SK-N-MC (cell line): ENCODE data around the gene KRTAP5-1.

ENCODE experiments used
- DNase-seq: peaks from one replicate; pipeline ENCODE4 v3.0.0-alpha.2; 2011; ENCODE audit warnings: low read depth, low spot score
- H3K27ac ChIP-seq: fragments of 200-600 bp; sonication (generic); 2 replicates; pipeline ENCODE4 v1.5.1; 2016; ENCODE audit warnings: mixed run types
- H3K36me3 ChIP-seq: fragments of 200-600 bp; sonication (generic); 2 replicates; pipeline ENCODE4 v1.6.1; 2017; ENCODE audit warnings: antibody characterized with exemption, low read length, mixed read lengths; ENCODE audit not compliant: insufficient read depth
- H3K4me3 ChIP-seq: fragments of 200-600 bp; sonication (generic); 2 replicates; pipeline ENCODE4 v1.5.1; 2016
- H3K9ac ChIP-seq: fragments of 200-600 bp; sonication (generic); 2 replicates; pipeline ENCODE4 v1.8.0; 2017; ENCODE audit warnings: mixed run types, mixed read lengths; ENCODE audit not compliant: insufficient read length
- H3K9me3 ChIP-seq: fragments of 200-600 bp; sonication (generic); 2 replicates; pipeline ENCODE4 v1.6.1; 2017; ENCODE audit warnings: low read depth, mild to moderate bottlenecking, antibody characterized with exemption, low read length, moderate library complexity, mixed read lengths
- EZH2 ChIP-seq: fragments of 200-600 bp; sonication (generic); IDR thresholded peaks from one replicate; pipeline ENCODE4 v1.6.1; 2017; ENCODE audit warnings: antibody characterized with exemption
- FOXP2 ChIP-seq: optimal IDR thresholded peaks from 2 replicates; pipeline ENCODE3; 2011; ENCODE audit warnings: mild to moderate bottlenecking, moderate library complexity; ENCODE audit not compliant: insufficient read depth; ENCODE audit errors: extremely low read length, control extremely low read depth
- POLR2AphosphoS5 ChIP-seq: IDR thresholded peaks from 2 replicates; pipeline ENCODE4 v1.6.1; 2012; ENCODE audit warnings: mild to moderate bottlenecking, low read depth, low read length, borderline replicate concordance

KRTAP5-1 gene

DNA sequence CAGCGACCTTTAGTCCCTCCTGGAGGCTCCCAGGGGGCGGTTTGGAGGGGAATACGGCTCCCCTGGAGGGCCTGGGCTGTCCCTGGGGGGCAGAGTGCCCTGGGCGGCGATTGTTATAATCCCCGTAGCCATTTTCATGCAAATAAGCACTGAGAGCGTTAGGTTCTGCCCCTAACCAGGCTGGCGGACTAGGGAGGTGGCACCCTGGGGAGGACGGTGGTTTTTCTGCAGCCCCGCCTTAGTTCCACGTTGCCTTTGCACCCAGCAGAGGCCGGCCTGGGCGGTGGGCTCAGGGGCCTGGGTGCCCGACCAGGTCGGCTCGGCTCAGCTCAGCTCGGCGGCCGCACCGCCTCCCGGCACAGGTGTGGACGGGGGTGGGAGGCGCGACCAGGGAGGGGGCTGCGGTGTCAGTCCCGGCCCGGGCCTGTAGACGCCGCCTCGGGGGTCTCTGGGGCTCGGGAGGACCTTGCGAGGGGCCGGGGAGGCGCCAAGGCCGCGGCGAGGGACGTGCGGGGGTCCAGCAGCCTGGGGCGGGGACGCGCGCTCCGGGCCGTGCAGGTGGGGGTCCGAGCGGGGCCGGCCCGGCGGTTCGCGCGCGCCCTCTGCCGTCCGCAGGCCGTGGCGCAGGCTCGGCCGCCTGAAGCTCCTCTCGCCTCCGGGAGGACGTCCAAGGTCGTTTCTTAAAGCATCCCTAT lies 10.7 kb downstream of the KRTAP5-1 start:
- no peak overlapping the region for H3K27ac ChIP-seq
- no peaks in the 10 kb centered on the region for H3K36me3 ChIP-seq
- TF ChIP-seq FOXP2 (no peak), POLR2AphosphoS5 (no peak), EZH2 (peak; percentile 33)
- no peak for DNase-seq
- peak overlapping the region; percentile 55 for H3K4me3 ChIP-seq
- H3K9me3 ChIP-seq = no peaks in the 10 kb centered on the region
- no peak overlapping the region for H3K9ac ChIP-seq

DNA sequence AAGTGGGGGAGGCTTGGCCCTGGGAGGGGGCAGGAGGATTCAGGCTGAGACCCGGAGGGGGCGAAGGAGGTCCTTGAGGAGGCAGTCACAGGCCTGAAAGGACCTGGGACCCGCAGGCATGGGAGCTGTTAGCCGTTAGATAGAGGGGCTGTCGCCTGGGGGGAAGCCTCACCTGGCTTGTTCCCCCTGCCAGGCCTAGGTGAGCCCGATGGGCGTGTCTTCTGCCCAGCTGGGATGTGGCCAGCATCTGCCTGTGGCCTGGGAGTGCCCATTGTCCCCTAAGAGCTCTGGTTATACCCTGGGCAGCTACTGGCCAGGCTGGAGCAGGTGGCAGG lies 11.2 kb downstream of the KRTAP5-1 start:
- Histone ChIP-seq H3K9ac (no peak overlapping the region), H3K9me3 (no peaks in the 10 kb centered on the region), H3K36me3 (no peaks in the 10 kb centered on the region), H3K4me3 (0 out of 2 replicates have a peak overlapping the region, but pooled peaks have one; percentile 55), H3K27ac (no peak overlapping the region)
- no peak for DNase-seq
- no peak for TF ChIP-seq POLR2AphosphoS5
- TF ChIP-seq FOXP2 = no peak
- no peak for TF ChIP-seq EZH2

GRCh38 chr11:1573077-1573902 lies 11.8 kb downstream of the KRTAP5-1 start:
- Histone ChIP-seq H3K9ac (no peak overlapping the region), H3K36me3 (no peaks in the 10 kb centered on the region), H3K4me3 (peak overlapping the region; percentile 75), H3K27ac (no peak overlapping the region), H3K9me3 (no peaks in the 10 kb centered on the region)
- no peak for DNase-seq
- TF ChIP-seq POLR2AphosphoS5 (no peak), EZH2 (no peak), FOXP2 (no peak)

DNA sequence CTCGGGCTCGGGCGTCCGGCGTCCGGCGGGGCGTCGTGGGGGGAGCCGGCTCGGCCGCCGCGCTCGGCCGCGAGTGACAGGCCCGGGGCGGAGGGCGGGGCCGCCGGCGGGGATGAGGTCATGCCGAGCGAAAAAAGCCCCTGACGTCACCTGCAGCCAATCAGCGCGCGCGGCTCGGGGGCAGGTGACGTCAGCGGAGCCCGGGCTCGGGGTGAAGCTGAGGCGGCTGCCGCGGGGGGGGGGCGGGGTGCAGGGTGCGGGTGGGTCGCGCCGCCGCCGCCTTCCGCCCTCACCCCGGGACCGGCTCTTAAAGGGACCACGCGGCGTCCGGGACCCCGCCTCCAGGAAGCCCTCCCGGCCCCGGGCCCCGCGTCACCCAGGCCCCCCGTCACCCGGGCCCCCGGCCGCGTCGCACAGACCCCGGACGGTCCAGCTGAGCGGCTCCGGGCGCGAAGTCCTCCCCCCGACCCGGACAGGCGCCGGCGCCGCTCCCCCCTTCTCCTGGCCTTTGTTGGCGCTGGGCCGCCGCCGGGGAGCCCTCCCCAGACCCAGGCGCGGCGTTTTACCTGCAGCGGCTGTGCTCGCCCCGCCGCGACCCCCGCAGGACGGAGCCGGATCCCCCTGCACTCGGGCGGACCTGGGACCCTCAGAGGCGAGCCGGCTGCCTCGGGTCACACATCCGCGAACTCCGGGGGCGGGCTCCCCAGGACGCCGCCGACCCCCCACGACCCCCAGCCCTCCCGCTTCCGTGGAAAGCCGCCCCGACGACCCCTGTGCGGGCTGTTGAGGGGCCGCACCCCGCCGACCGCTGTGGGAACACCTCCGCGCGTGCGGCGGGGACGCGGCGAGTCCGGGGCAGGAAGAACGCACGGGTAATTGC lies 12.6 kb downstream of the KRTAP5-1 start, which contains the start of gene DUSP8:
DUSP8 (minus strand) TSS at position 75 of the 880 bp plus-strand sequence. CDS start 6,445 bp downstream, outside the sequence.
- no peaks in the 10 kb centered on the region for H3K36me3 ChIP-seq
- peak within 1 kb of the TSS; percentile 76 for H3K4me3 ChIP-seq
- H3K27ac ChIP-seq = no peak within 1 kb of the TSS
- H3K9me3 ChIP-seq = no peaks in the 10 kb centered on the region
- H3K9ac ChIP-seq = peak within 1 kb of the TSS; percentile 73
- no peak for DNase-seq
- no peak for TF ChIP-seq FOXP2
- TF ChIP-seq POLR2AphosphoS5 = no peak
- TF ChIP-seq EZH2 = no peak

- H3K9ac ChIP-seq = peak overlapping the region; percentile 73
- no peak overlapping the region for H3K27ac ChIP-seq
- TF ChIP-seq POLR2AphosphoS5 (no peak), FOXP2 (no peak), EZH2 (no peak)
- H3K36me3 ChIP-seq = no peaks in the 10 kb centered on the region
- no peak for DNase-seq
- no peaks in the 10 kb centered on the region for H3K9me3 ChIP-seq
- H3K4me3 ChIP-seq = peak overlapping the region; percentile 76
Observed at GRCh38 chr11:1571760-1572196, 13.3 kb downstream of the KRTAP5-1 start.

- peak overlapping the region; percentile 76 for H3K4me3 ChIP-seq
- no peak overlapping the region for H3K27ac ChIP-seq
- H3K9me3 ChIP-seq = no peaks in the 10 kb centered on the region
- peak overlapping the region; percentile 73 for H3K9ac ChIP-seq
- TF ChIP-seq EZH2 = no peak
- TF ChIP-seq POLR2AphosphoS5 = no peak
- TF ChIP-seq FOXP2 = no peak
- DNase-seq = no peak
- no peaks in the 10 kb centered on the region for H3K36me3 ChIP-seq
Observed at GRCh38 chr11:1570896-1571759, 14.0 kb downstream of the KRTAP5-1 start.

DNA sequence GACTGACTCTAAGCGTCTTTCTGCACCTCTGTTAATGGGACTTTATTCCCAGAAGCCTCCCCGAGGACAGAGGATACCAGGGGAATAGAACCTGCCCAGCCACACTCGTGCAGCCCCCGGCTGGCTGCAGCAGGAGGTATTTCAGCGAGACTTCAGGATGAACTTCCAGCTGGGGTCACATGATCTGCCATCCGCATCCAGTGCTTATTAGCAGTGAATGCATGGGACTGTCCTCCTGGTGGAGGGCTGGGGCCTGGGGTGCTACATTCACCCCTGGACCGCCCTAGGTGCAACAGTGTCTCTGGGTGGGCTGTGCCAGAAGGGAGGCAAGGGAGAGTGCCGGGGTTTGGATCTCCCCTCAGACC lies 14.6 kb downstream of the KRTAP5-1 start:
- 0 out of 2 replicates have a peak overlapping the region, but pooled peaks have one; percentile 76 for H3K4me3 ChIP-seq
- H3K9me3 ChIP-seq = no peaks in the 10 kb centered on the region
- H3K9ac ChIP-seq = no peak overlapping the region
- no peak for TF ChIP-seq POLR2AphosphoS5
- no peaks in the 10 kb centered on the region for H3K36me3 ChIP-seq
- DNase-seq = no peak
- H3K27ac ChIP-seq = no peak overlapping the region
